PC-9 (cell line): ENCODE measurements around the gene RELB.

Source experiments
- CTCF ChIP-seq: fragments of 200-600 bp; sonication (generic); conservative IDR thresholded peaks from 2 replicates; pipeline ENCODE4 v1.6.1; 2017; ENCODE audit warnings: mixed run types, antibody characterized with exemption, mild to moderate bottlenecking, moderate library complexity
- EZH2 ChIP-seq: fragments of 200-600 bp; sonication (generic); IDR thresholded peaks from 2 replicates; pipeline ENCODE4 v1.8.0; 2017; ENCODE audit warnings: antibody characterized with exemption, low read depth

GRCh38 chr19:45041125-45041524 is 39.9 kb downstream of the RELB start:
- TF ChIP-seq CTCF (no peak), EZH2 (no peak)
